AG08396 (cell line): Measurements from ENCODE around the gene HTT.

Experiments
- DNase-seq: peaks from one replicate; pipeline ENCODE4 v3.0.0; 2012; ENCODE audit warnings: low spot score, mixed read lengths

The HTT gene

DNA sequence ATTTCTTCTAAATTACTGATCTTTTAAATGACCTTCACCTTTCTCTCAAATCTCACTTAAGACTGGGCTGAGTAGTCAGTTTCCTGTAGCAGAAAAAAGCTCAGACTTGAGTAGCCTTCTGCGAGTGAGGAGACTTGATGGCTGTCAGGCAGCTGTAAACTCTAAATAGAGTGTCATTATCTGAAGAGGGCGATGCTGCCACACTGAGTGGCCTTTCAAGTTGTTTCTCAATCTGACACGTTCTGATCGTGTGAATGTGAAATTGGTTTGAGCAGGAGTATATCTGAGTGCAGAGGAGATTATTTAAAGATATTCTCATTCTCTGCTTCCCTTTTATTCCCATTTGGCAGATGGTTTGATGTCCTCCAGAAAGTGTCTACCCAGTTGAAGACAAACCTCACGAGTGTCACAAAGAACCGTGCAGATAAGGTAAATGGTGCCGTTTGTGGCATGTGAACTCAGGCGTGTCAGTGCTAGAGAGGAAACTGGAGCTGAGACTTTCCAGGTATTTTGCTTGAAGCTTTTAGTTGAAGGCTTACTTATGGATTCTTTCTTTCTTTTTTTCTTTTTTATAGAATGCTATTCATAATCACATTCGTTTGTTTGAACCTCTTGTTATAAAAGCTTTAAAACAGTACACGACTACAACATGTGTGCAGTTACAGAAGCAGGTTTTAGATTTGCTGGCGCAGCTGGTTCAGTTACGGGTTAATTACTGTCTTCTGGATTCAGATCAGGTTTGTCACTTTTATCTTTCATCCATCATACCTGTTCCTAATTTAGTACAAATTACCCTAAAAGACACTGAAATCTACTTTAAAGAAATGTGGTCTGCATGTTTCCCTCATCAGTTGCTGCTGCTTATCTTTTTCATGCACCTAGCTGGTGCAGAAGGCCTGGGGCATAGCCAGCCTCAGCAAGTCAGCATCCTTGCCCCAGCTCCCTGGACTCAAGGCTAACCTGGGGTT lies 100.2 kb downstream of the HTT start:
- no peak for DNase-seq

DNA sequence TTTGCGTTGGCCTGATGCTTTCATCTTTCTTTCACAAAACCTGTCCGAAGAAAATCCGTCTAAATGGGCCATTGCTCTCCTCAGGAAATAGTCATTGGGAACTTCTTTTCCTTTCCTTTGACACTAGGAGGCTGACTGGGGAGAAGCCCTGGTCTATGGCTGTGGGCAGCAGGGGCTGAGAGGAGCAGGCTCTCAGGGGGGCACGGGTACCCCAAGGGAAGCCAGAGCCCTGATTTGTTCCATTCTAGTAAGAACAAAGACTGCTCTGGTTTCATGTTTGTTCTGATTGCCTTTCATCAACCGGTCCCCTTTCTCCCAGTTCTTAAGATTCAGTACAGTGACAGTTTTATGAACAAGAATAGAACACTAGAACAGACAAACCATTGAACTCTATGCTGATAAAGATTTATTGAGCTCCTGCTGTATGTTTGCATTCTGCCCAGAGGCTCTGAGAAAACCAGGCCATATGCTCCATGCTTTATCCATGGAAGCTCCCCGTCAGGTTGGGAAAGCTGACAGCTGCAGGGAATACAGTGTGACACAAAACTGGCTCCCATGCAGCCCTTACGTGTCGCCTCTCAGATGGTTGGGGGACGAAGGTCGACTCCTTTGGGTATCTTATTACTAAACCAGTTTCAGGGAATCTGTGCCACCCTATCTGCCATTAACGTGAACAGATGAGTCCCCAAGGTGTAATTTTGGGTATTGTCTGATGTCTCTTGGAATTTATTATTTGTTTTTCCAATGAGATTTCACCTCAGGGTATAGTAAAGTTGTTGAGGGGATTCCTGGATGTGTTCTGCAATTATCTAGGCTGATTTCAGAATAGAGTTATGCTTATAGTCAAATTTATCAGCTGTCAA lies 102.1 kb downstream of the HTT start:
- DNase-seq: no peak

DNA sequence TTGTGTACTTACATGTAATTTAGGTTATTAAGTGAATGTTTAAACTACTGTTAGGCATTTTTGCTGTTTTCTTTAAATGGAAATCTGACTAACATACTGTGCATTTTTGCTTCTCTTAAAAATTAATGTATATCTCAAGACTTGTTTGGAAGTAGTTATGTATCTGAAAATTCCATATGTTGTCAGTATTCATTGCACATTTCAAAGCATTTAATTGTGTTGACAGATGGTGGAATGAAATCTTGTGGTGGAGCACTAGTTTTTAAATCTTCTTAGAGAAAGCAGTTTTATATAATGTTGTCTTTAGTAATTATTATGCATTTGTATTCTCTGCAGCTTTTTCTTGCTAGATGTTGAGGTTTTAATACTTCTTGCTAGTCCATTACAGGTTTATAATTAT lies 102.9 kb downstream of the HTT start:
- DNase-seq: no peak

DNA sequence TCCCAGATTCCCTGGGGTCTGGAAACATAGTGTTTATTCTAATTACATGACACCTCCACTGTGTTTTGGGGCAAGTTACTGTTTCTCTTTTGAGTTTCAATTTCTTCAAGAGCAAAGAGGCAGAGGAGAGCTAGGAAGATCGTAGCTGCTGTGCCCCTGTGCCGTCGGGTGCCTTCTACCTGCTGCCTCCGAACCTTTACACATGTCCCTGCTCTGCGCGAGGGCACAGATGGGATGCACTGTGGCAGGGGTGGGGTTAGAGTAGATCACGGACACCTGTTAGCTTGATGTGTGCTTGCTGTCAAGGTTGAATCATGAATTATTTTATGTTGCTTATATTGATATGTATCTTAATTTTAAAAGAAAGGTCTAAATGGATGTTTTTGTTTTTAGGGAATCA lies 103.4 kb downstream of the HTT start:
- no peak for DNase-seq

DNA sequence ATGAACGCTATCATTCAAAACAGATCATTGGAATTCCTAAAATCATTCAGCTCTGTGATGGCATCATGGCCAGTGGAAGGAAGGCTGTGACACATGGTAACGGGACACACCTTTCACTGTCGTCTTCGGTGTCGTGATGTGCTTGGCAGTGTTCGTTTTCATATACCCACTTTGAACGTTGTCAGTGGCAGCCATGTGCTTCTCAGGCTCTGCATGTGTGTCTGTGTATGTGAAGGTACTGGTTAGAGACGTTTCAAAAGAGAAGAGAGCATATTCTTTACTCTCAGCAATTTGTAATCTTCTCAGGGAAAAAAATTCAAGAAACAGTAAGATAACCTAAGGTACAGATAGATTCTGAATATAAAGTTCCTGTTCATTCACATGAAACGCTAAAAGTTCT lies 103.9 kb downstream of the HTT start:
- no peak for DNase-seq

DNA sequence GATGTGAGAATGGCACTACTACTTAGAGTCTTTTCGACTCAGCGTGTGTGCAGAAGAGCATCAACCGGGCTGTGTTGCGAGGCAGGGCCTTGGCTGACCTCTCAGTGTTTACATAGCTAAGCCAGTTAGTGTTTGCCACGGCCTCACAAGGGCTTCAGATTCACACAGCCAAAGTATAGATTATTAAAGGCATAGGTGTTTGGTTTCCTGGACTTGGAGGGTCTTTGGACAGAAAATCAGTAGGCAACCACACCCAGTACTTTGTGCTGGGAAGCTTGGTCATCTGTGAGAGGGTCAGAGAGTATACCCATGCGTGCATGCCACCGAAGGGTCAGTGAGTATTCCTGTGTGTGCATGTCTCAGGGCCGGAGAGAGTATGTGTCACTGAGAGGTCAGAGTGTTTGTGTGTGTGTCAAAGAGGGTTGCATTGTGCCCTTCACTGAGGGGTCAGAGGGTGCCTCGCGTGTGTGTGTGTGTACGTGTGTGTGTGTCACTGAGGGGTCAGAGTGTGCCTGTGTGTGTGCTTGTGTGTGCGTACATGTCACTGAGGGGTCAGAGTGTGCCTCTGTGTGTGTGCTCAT lies 104.7 kb downstream of the HTT start:
- no peak for DNase-seq

DNA sequence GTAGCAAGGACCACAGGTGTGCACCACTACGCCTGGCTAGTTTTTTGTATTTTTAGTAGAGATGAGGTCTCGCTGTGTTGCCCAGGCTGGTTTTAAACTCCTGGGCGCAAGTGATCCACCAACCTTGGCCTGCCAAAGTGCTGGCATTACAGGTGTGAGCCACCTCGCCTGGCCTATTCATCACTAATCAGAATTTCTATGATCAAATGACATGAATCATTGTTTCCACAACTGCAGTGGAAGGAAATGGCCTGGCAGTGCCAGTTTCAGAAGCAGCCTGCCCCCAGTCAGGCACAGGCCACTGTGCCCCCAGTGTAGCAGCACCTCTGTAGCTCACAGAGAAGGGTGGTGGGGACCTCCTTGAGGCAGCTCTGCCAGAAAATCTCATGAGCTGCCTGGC lies 108.5 kb downstream of the HTT start:
- DNase-seq: no peak

DNA sequence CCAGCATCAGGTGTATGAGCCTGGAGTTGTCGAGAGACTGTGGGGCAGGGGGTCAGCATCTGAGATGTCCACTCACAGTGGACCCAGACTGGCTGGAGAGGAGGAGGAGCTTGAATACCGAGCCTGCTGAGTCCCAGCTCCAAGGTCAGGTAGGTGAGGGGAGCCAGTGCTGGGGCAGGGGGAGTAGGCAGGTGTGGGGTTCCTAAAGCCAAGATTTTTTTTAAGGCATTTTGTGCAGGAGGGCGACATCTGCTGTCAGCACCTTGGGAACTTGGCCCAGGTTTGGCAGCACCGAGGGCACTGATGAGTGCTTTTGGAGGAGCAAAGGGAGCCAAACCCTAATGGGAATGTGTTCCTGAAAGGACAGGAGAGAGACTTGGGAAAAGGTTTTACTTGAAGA lies 110.2 kb downstream of the HTT start:
- no peak for DNase-seq

DNA sequence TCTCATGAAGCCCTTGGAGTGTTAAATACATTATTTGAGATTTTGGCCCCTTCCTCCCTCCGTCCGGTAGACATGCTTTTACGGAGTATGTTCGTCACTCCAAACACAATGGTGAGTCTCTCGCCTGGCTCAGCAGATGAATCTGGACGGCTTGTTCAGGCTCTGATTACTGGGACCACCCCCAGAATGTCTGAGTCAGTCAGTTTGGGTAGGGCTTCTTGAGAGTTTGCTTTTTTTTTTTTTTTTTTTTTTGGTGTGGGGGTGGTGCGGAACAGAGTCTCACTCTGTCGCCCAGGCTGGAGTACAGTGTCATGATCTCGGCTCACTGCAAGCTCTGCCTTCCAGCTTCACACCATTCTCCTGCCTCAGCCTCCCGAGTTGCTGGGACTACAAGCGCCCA lies 112.1 kb downstream of the HTT start:
- no peak for DNase-seq

DNA sequence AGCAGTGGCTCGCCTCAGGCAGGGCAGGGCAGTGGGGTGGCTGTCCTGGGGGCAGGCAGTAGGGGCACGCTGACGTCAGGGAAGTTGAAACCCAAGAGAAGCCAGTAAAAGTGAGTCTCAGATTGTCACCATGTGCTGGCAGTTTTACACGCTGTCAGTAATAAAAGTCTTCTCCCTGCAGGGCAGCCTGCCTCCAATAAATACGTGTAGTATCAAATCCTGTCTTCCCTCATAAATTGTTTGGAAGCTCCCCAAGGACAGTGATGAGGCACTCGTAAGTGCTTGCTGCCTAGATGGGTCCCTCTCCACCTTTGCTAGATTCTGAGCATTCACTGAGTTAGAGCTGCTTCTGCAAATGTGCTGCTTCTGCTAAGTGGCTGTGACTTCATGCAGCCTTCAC lies 113.6 kb downstream of the HTT start:
- no peak for DNase-seq

DNA sequence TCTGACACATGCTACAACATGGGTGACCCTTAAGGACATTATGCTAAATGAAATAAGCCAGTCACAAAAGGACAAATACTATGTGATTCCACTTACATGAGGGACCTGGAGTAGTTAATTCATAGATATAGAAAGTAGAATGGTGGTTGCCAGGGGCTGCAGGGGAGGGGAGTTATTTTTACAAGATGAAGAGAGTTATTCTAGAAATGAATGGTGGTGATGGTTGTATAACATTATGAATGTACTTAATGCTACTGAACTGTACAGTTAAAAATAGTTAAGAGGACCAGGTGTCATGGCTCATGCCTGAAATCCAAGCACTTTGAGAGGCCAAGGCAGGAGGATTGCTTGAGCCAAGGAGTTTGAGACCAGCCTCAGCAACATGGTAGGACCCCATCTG lies 115.0 kb downstream of the HTT start:
- no peak for DNase-seq

DNA sequence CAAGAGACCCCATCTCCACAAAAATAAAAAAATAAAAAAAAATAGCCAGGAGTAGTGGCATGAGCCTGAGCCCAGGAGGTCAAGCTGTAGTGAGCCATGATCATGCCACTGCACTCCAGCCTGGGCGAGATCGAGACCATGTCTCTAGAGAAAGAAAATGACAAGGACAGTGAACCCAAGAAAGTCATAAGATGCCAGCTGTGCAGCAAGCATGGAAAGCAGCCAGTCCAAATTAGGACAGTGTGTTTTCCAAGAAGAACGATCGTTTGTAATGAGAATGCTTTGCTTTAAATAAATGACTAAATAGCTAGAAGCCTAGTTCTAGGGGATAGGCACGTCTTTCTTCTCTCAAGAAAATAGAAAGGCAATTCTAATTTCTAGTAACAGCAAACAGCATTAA lies 116.1 kb downstream of the HTT start:
- no peak for DNase-seq

DNA sequence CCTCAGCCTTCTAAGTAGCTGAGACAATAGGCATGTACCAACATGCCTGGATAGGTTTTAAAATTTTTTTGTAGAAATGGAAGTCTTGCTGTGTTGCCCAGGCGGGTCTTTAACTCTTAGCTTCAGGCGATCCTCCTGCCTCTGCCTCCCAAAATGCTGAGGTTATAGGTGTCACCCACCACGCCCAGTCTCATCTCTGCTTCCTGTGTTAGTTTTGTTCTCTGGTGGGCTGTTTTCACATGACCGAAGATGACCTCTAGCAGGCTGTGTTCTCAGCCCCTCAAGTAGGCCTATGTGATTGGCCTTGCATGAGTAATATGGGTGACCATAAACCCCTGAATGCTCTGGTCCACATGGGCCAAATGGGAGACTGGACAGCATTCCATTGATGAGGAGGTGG lies 117.7 kb downstream of the HTT start:
- DNase-seq: no peak

DNA sequence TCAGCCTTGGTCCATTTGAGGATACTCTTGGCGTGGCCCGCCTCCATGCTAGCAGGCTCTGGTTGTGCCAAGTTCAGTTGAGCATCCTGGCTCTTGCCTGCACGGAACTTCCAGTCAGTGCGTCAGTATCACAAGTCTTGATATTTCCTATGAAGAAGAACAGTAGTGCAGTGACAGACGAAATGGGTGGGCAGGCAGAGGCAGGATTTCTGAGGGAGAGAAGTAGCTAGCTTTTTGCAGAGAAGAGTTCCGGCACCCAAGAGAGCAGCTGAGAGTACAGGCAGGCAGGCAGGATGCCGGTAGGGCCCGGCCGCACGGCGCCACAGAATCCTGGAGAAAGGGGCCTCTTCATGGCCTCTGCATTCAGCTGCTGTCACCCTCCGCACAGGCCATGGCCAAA lies 118.3 kb downstream of the HTT start:
- DNase-seq: no peak

DNA sequence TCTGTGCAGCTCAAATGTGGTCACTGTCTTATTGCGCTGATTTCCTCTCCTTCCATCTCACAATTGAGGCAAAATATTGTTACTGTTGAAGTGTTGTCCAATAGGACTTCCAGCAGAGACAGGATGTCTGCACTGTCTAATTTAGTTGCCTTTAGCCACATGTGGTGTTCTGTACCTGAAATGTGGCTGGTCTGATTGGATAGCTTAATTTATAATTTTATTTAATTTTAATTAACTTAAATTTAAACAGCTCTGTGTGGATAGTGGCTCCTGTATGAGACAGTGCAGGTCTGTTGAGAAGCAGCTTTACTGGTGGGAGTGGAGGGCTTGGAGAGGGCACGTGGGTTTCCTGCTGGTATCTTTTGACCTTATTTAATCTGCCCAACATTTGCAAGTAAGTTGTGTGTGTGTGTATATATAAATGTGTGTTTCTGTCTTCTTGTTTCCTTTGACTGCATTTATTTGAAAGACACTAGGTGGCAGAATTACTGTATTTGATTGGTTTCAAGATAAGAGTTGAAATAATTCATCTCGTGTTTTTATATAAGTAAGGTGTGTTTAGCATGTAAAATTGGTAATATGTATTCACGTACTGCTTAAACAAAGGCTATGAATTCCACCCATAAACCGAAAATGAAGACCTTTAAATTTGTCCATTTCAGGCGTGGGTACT lies 119.2 kb downstream of the HTT start:
- no peak for DNase-seq

DNA sequence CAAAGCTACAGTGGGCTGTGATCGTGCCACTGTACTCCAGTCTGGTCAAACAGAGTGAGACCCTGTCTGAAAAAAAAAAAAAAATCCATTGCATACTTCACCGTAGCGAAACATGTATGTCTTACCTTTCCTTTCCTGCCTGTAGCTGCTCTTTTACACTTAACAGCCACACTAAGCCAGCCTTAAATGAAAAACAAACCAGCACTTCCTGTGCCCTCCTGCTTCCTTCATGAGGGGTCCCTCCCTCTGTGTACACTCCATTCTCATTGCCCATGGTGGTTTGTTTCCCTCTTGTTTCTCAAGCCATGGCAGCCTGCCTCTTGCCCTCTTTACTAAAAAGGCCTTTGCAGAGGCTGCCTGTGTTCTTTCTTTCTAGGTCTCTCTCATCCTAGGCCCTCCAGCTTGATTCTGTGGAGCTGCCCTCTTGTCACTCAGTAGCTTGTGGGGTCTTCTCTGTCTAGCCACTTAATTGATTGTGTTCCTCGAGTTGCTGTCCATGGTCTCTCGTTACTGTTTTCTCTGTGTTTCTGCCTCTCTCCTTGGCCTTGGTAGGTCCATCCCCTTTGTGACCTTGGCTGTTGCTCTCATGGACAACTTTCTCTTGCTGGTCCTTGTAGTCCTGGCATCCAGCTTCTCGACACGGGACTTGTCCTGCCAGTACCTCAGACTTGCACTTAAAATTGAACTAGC lies 122.3 kb downstream of the HTT start:
- DNase-seq: no peak

DNA sequence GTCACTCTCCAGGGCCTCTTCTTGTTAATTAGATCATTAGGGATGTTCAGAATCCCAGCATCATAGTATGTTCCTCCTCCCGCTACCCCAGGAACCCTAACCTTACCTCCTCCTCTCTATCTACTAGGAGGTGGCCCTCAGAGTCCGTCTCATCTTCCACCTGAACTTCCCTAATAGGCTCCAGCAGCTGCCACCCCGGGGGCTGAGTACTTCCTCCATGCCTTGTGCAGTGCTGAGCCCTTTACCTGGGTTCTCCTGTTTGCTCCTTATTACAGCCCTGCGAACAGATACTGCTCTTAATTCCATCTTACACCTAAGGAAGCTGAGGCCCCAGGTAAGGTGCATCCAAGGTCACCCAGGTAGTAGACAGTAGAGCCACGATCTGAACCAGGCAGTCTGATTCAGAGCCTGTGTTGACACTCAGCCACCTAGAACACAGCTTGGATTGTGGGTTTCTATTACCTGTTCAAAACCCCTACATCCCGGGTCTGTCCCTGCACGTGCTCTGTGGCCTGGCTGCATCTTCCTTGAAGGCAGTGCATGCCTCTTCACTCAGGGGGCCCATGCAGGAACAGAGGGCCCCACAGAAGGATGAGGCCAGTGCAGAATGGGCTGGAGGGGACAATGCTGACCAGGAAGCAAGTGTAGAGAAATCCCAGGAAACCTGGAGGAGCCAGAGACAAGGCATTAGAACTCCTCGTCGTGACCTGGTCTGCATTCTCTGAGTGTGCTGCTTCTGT lies 123.1 kb downstream of the HTT start:
- DNase-seq: no peak

DNA sequence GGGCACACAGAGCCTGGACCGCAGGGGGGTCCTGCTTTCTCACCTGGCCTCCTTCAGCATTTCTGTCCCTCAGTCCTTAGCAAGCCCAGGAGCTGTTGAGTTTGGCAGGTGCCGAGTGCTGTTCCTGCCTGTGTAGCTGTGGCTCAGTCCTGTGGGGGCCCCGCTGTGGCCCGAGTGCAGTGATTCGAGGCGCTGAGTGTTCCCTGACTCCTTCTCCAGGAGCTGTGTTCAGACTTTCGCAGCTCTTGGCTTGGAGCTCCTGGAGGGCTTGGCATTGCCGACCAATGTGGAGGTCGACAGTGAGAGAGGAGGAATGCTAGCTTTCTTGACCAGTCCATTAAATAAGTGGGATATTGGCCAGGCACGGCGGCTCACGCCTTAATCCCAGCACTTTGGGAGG lies 124.4 kb downstream of the HTT start:
- no peak for DNase-seq

DNA sequence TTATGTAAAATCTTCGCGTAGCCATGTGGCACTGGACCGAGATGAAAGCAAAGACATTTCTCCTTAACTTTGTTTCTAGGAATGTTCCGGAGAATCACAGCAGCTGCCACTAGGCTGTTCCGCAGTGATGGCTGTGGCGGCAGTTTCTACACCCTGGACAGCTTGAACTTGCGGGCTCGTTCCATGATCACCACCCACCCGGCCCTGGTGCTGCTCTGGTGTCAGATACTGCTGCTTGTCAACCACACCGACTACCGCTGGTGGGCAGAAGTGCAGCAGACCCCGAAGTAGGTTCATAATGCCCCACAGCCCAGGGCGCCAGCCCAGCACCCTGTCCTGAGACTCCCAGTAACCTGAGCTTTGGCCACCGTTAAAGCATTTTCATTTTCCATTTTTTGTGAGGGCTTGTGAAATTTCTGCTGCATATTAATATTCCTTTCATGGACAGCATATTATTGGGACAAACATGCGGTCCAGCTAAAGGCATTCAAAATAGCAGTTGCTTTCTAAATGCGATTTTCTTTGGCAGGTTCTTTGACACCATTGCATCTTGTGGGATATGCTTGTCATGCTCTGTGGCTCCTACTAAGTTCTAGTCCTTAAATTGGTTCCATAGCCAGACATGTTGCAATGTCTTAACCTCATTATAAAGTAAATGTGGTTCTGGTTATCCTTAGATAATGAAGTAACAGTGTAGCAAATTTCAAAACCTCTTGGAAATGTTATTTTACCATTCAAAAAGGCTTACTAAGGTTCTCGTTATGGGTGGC lies 125.4 kb downstream of the HTT start:
- DNase-seq: no peak

DNA sequence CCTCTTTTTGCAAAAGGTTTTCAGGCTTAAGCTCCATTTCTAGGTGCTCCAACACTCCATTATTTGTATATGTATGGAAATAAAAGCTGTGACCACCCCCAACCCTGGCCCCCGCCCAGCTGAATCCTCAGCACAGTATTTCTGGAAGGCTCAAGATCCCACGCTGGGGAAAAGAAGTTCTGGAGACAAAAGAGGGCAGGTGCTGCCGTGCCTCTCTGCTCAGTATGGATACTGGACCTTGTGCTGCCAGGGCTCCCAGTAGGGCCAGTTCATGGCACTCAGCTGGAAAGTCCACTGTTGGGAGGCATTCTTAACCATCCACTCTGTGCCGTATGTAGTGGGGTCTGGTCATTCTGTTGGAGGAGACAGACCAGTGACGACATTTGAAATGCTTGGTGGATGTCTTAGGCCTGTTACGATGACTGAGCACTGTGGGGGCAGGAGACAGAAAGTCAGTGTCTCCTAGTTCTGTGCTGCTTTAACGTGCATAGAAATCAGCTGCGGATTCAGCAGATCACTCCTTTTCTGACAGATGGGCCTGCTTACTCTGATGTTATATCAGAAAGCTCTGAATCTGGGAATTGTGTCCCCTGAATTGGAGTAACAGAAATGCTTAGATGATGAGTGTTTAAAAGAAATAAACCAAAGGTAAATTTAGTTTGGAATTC lies 126.1 kb downstream of the HTT start:
- DNase-seq: no peak
